ENCODE results near the gene BCL11B.

BCL11B gene

DNA sequence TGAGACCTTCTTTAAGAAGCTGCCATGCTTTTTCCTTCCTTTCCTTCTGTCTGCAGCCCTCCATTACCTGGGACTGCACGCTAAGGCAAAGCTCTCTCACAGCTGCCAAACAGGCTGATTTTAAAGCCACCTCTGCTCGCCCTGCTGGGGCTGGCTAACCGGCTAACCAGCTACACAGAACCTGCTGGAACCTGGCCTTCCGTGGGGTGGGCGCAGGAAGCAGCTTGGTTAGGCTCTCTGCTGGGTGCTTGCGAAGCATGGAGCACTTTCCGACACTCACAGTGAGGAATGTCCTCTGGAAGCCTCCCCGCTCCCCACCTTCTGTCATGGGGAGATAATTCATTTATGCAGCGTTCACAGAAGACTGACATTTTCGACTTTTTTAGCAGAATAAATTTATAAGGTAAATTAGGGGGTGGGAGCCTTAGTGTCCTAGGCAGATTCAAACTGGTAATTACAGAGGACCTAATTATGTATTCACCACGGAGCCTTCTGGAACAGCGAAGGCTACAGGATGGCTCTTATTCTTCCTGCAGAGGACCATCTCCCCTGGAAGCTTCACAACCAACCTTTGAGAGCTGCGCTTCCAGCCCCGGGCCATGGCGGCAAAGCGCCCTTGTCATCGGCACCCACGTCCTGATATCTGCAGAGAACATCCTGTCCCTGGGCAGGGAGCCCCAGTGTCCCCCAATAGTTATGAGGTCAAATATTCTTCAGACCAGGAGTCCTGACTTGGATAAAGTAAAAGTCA lies 12.4 kb upstream of the BCL11B start:
- no peak for DNase-seq

DNA sequence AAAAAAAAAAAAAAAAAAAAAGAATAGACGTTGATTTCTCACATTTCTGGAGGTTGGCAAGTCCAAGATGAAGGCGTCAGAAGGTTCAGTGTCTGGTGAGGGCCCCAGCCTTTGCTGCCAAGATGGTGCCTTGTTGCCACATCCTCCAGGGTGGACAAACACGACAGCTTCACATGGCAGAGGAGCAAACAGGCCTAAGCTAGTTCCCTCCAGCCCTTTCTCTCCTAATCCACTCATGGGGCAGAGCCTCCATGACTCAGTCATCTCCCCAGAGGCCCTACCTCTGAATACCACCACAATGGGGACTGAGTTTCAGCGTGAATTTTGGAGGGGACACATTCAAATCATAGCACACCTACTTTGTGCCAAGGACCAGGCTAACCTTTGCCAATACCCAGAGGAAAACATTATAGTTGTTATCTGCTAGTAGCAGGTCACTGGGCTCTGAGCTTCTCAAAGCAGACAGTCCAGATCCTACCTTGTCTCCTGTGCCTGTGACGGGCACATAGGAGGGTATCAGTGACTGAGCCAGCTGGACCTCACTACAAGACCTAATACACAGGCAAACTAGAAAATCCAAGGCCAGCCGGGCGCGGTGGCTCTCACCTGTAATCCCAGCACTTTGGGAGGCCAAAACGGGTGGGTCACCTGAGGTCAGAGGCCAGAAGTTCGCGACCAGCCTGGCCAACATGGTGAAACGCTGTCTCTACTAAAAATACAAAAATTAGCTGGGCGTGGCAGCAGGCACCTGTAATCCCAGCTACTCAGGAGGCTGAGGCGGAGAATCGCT lies 10.5 kb upstream of the BCL11B start:
- no peak for DNase-seq

GRCh38 chr14:99281396-99281795 lies 9.4 kb upstream of the BCL11B start:
- no peak for DNase-seq

- DNase-seq, result no peak
Measured at GRCh38 chr14:99280852-99281251, 8.9 kb upstream of the BCL11B start.

GRCh38 chr14:99280066-99280731 lies 8.2 kb upstream of the BCL11B start:
- DNase-seq, result no peak

DNA sequence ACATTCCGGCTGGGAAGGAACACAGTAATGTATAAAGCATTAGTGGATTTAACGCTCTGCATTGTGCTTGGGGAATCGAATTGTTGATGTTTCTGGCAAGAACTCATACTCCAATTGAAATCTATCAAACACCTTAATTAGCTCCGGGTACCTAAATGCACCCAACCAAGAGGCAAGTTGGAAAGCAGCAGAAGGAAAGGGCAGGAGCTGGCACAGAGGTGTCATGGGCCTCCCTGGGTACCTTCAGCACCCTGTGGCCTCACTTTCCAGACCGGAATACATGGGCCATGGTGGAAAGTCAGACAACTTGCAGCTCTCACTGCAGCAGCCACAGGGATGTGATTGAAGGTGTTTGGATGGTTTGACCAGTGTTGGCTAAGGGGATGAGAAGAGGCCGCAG lies 6.8 kb upstream of the BCL11B start:
- no peak for DNase-seq

- no peak for DNase-seq
Measured at GRCh38 chr14:99277530-99277929, 5.5 kb upstream of the BCL11B start.

- DNase-seq, result no peak
Measured at GRCh38 chr14:99276482-99276881, 4.5 kb upstream of the BCL11B start.

- no peak for DNase-seq
Measured at GRCh38 chr14:99275222-99275584, 3.2 kb upstream of the BCL11B start.

- peak; percentile 89 to 94 for DNase-seq
Measured at GRCh38 chr14:99274346-99275221, 2.6 kb upstream of the BCL11B start.

- DNase-seq, result peak; percentile 35 to 62
Measured at GRCh38 chr14:99273766-99274345, 1.9 kb upstream of the BCL11B start.

GRCh38 chr14:99272899-99273765 lies 1.1 kb upstream of the BCL11B start:
- peak; percentile 64 to 69 for DNase-seq

DNA sequence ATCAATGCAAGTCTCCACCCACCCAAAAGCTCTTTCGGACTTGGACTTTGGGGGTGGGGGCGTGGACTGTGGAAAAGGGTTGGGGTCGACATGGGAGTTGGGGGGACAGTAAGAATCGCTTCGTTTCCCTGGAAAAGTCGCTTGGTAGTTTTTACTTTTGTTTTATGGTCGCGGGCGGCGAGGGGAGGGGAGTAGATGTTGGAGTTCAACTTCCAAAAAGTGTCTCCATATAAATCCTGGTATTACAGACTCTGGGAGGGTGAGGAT lies 568 bp upstream of the BCL11B start:
- DNase-seq, result no peak

DNA sequence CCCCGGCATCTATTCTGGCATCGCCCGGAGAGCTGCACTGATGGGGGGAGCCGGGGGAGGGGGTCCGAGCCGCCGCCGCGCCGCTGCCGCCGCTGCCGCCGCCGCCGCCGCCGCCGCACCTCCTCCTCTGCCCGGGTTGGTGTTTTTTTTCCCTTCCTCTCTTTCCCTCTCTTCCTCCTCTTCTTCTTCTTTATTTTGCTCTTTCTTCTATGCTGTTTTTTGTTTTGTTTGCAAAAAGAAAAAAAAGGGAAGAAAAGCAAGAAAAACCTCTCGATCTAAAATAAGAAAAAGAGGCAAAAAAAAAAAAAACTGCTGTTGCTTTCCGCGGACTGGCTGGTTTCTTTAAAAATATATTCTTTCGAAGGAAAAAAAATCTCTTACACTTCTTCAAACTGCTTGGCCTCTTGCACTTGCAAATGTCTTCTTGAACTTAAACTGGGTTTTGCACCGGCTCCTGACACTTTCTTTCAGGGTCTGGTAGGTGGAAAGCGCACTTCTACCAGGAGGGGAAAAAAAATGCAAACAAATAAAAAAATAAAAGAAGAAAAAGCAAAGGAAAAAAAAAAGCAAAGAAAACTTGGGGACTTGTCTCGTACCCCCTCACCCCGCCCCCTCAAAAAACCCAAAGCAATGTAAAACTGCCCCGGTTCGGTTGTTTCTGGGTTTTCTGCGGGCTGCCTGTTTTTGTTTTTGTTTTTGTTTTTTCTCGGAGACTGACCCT lies 616 bp downstream of the BCL11B start:
- DNase-seq, result peak; percentile 14 to 35

GRCh38 chr14:99270458-99271220 lies 1.4 kb downstream of the BCL11B start:
- DNase-seq, result peak in 1 of 2 experiments; percentile 72

DNA sequence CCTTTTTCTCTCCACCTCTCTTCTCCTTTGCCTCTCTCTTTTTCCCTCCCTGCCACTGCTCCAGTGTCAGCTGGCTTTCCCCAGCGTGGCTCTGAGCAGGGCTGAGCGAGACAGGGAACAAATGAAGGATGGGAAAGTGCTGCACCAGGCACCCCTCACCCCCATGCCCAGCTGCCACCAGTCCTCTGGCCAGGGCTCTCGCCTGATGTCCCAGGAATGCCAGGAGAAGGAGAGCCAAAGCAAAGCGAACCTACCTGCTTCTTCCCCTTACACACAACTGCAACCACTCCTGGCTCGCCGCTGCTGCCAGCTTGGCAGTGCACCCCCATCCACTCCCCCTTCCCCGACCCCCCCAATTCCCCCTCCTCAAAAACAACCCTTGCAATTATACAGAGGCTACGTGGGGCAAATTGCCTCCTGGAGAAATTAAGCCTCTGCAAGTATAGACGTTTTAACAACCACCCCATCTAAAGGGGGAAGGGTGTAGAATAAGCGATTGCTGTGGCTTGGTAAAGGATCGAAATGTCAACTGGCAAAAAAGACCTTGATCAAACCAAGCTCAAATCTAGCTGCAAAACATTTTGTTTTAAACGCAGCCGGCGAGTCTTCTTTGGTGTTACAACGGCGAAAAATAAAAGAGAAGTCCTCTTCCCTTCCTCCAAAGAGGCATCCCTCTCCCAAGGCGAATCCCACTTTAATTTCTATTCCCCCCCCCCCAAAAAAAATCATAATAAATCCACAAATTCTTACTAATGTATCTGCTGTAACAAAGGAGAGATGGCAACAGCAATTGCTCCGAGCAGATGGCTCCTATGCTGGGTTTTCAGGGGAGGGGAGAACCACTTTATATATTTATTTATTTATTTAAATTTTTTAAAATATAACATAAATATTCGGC lies 2.9 kb downstream of the BCL11B start:
- peak; percentile 41 to 77 for DNase-seq

DNA sequence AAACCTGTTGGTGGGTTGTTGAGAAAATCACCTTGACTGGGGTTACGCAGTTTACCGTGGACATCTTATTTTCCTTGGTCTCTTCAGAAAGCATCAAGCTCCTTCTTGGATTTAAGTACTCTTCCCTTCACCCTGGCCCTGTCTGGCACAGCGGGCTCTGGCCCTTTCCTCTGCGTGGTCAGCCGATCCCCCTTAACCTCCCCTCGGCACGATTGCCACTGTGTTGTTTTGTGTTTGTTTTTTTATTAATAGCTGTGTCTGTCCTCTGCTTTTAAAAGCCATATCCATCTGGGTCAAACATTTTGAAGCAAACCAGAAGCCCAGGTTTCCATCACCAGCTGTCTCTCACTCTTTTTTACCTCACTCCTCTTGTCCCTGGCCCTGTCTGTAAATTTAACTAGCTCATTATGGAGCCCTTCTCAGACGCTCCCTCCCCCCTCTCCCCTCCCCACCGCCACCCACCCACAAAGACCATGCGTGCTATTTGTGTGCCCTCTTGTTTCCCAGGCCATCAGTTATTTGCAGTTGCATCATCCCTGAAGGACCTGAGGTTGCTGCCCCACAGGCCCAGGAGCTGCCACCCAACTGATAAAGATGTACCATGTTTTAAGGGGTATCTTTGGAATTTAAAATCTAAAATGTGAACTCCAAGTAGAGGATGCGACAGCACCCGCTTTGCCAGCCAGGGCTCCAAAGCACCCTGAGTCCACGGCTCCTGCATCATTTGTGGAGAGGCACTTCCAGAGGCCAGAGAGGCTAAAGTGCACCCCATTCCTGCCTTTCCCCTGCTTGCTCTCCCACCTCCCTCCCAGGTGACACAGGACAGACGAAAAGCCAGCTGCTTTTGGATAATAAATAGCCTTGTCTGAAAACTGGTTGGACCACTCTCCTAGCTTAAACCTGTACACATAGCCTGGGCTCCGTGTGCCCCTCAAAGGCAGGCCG lies 3.9 kb downstream of the BCL11B start:
- DNase-seq, result peak; percentile 66 to 84

DNA sequence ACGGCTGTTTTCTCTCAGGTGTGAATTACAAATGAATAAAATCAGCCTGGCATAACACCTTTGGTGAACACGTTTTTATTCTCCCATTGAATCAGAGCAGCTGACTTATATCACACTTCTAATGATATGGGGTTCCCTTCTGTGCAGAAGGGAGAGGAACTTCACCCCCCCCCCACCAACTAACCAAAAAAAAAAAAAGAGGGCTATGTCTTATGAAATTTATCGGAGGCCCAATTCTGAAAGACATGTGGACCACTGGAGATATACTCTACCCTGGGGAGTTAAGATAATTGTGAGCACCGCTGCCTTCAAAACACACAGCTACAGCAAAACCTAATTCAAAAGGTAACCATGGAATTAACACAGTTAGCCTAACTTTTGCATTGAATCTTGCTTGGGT lies 4.6 kb downstream of the BCL11B start:
- no peak for DNase-seq

All from NCI-H526 (cell line).